ENCODE results near the gene KIFC3. TPM values are rescaled to one million over a fixed set of nuclear protein-coding genes. Genes with fewer than 3 reads are reported as not detected.
A peak's percentile ranks its signal among the peaks of the same experiment; 100 is the strongest.

The KIFC3 gene
- total RNA-seq, 1 experiment from 2014 or later = 32.6 TPM

GRCh38 chr16:57756424-57757325 lies 45.6 kb downstream of the KIFC3 start:
- H3K9me2 ChIP-seq (replicated peaks; ENCODE audit: low read length) = no peaks in the 10 kb centered on the region
- CTCF ChIA-PET = interaction anchor here (1.0 kb wide), 1 partner anchor 107 kb away, joined by 4 read pairs; no protein-coding TSS in a partner anchor
- no peaks in the 10 kb centered on the region for H3K27me3 ChIP-seq (ENCODE audit: low read length)
- intact Hi-C loops (cut with micrococcal nuclease) = loop anchor here (1.0 to 2.0 kb wide), 2 partner anchors 107 to 244 kb away; partner anchors contain the start of genes USB1 and ZNF319
- DNase-seq (no peak), ATAC-seq (peak; percentile 5; the same call in 1 of the 2 replicates)
- no peak overlapping the region for H3K27ac ChIP-seq (ENCODE audit: low read length)
- no peaks in the 10 kb centered on the region for H3F3A ChIP-seq (ENCODE audit: low read length, unreplicated experiment)
- H4K20me1 ChIP-seq (ENCODE audit: low read length) = no peaks in the 10 kb centered on the region
- no peaks in the 10 kb centered on the region for H3K79me2 ChIP-seq (ENCODE audit: low read length)
- no peaks in the 10 kb centered on the region for H3K9me3 ChIP-seq (ENCODE audit: low read length)
- no peak overlapping the region for H3K4me2 ChIP-seq (ENCODE audit: low read length)
- POLR2A ChIA-PET (ENCODE audit: unreplicated experiment) = no interaction called here
- no peaks in the 10 kb centered on the region for H3K4me1 ChIP-seq (ENCODE audit: insufficient read depth, low read length)
- no peak overlapping the region for H3K9ac ChIP-seq (ENCODE audit: low read length)
- no peak overlapping the region for H3K4me3 ChIP-seq (ENCODE audit: low read length)
- TF ChIP-seq, protein P1, sequence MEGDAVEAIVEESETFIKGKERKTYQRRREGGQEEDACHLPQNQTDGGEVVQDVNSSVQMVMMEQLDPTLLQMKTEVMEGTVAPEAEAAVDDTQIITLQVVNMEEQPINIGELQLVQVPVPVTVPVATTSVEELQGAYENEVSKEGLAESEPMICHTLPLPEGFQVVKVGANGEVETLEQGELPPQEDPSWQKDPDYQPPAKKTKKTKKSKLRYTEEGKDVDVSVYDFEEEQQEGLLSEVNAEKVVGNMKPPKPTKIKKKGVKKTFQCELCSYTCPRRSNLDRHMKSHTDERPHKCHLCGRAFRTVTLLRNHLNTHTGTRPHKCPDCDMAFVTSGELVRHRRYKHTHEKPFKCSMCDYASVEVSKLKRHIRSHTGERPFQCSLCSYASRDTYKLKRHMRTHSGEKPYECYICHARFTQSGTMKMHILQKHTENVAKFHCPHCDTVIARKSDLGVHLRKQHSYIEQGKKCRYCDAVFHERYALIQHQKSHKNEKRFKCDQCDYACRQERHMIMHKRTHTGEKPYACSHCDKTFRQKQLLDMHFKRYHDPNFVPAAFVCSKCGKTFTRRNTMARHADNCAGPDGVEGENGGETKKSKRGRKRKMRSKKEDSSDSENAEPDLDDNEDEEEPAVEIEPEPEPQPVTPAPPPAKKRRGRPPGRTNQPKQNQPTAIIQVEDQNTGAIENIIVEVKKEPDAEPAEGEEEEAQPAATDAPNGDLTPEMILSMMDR (conservative IDR thresholded peaks at IDR 0.05; ENCODE audit: low read depth, low read length) = no peak
- no peak for TF ChIP-seq EZH2phosphoT487 (IDR thresholded peaks at IDR 0.05; ENCODE audit: borderline replicate concordance, low read length)
- TF ChIP-seq EZH2 (IDR thresholded peaks at IDR 0.05; ENCODE audit: low read length, unreplicated experiment) = no peak
- BruUV-seq (replicated peaks) = no TSS peak
- H3K36me3 ChIP-seq (ENCODE audit: low read depth, low read length) = no peaks in the 10 kb centered on the region
- H2AFZ ChIP-seq (ENCODE audit: low read length) = no peak overlapping the region

DNA sequence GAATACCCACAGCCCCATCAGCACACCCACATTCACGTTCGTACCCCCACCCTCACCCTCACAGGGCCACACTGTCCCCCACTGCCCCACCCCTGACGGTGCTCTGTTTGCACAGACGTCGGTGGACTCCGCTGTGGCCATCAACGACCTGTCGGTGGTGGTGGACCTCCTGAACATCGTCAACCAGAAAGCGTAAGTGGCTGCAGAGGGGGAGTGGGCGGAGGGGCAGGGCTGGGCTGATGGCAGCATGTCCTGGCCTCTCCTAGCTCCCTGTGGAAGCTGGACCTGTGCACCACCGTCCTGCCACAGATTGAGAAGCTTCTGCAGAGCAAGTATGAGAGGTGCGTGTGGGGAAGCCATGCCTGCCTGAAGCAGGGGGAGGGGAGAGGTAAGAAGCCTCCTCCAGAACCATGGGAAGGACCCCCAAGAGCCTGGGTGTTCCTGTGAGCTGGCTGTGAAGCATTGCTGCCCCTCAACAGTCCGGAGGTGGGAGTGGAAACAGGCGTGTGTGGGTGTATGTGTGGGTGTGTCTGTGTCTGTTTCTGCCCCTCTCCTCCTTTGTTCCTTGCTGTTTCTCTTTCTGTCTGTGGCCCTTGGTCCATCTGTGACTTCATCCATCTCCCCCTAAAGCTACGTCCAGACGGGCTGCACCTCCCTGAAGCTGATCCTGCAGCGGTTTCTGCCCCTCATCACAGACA lies 46.4 kb downstream of the KIFC3 start:
- no peaks in the 10 kb centered on the region for H4K20me1 ChIP-seq (ENCODE audit: low read length)
- CTCF ChIA-PET = interaction anchor here (1.0 kb wide), 1 partner anchor 107 kb away, joined by 4 read pairs; no protein-coding TSS in a partner anchor
- H3K4me1 ChIP-seq (ENCODE audit: insufficient read depth, low read length) = no peaks in the 10 kb centered on the region
- H3K9me2 ChIP-seq (replicated peaks; ENCODE audit: low read length) = no peaks in the 10 kb centered on the region
- no peak for DNase-seq
- no peak for ATAC-seq
- H3K27me3 ChIP-seq (ENCODE audit: low read length) = no peaks in the 10 kb centered on the region
- H3K27ac ChIP-seq (ENCODE audit: low read length) = no peak overlapping the region
- no peaks in the 10 kb centered on the region for H3K79me2 ChIP-seq (ENCODE audit: low read length)
- POLR2A ChIA-PET (ENCODE audit: unreplicated experiment) = no interaction called here
- intact Hi-C loops (cut with micrococcal nuclease) = loop anchor here (2.0 kb wide), 1 partner anchor 245 kb away; the partner anchor contains the start of genes USB1 and ZNF319
- no peaks in the 10 kb centered on the region for H3K36me3 ChIP-seq (ENCODE audit: low read depth, low read length)
- no peak overlapping the region for H3K4me3 ChIP-seq (ENCODE audit: low read length)
- no peaks in the 10 kb centered on the region for H3K9me3 ChIP-seq (ENCODE audit: low read length)
- H2AFZ ChIP-seq (ENCODE audit: low read length) = no peak overlapping the region
- H3K9ac ChIP-seq (ENCODE audit: low read length) = no peak overlapping the region
- TF ChIP-seq EZH2phosphoT487 (IDR thresholded peaks at IDR 0.05; ENCODE audit: borderline replicate concordance, low read length) (no peak), EZH2 (IDR thresholded peaks at IDR 0.05; ENCODE audit: low read length, unreplicated experiment) (no peak)
- TF ChIP-seq, protein P1 (conservative IDR thresholded peaks at IDR 0.05; ENCODE audit: low read depth, low read length) = no peak
- BruUV-seq (replicated peaks) = no TSS peak
- H3K4me2 ChIP-seq (ENCODE audit: low read length) = no peak overlapping the region
- H3F3A ChIP-seq (ENCODE audit: low read length, unreplicated experiment) = no peaks in the 10 kb centered on the region

Measured in PC-3 (cell line).